Measurements from ENCODE around the gene POLR2A.
A peak's percentile ranks its signal among the peaks of the same experiment; 100 is the strongest.
"Not testable (repeated sequence)": the region's sequence is repeated elsewhere in the genome, so short reads cannot be mapped to it uniquely, and the experiment has no call there.

POLR2A gene

DNA sequence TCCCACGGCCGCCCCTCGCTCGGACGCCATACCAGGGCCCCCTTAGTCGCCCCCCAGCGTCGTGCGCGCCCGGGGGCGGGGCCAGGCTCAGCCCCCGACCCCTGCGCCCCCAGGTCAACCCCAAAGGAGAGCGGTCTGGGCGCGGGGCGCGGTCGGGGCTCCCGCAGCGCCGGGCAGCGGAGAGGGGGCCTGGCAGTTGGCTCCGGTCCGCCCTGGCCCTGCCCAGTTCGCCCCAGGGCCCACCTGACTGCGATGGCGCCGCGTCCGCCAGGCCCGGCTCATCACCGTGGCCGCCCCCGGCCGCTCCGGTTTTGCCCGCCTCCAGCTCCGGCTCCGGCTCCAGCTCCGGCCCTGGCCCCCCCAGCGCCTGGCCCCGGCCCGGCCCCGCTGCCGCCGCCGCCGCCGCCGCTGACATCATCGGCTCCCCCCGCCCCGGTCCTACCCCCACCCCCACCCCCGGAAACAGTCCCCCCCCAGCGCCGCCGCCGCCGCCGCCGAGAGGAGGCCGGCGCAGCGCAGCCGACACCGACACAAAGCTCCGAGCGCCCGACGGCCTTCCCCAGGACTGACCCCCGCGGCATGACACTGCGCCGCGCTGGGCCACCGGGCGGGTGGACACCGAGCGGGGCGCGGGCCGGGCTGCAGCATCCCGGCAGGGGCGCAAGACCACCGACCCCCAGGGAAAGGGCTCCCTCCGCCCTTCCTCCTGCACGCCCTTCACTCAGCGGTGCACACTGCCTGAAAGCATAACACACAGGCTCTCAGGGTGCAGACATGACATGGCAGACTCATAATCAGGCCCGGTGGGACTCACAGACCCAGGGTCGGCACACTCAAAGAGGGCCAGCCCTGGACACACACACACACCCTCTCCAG lies 4.7 kb upstream of the POLR2A start, which contains the start of gene ZBTB4:
TSS of gene ZBTB4 (minus strand) at position 419 of the 876 bp plus-strand sequence. CDS start 12,830 bp downstream, outside the sequence.
- peak; percentile 63 for DNase-seq

DNA sequence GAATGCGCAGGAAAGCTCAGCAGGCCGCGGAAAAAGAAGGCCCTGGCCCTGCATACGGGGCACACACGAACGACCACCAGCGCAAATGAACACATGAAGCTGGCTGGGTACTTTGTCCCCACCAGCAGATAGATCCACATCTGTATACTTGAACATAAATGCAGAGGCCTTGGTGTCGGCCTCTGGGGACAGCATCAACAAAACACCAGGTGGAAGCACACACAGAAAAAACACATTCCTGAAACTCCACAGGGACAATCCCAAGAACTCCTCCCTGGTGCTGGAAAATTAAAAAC lies 4.1 kb upstream of the POLR2A start:
- no peak for DNase-seq

DNA sequence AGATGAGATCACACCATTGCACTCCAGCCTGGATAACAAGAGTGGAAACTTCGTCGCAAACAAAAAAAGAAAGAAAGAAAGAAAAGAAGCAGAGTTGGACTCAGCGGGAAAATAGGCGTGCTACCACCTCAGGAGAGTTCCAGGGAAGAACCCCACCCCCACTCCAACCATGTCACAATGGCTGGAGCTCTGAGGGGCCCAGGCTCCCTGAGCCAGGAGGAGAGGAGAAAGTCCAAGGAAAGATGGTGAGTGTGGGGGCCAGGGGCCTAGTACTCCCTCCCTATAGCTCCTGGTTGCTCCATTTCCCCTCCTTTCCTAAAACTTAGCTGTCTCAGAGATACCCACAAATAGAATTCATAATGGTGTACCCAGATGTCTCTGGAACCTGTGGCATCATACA lies 2.9 kb upstream of the POLR2A start, which contains the start of gene SLC35G6:
TSS of gene SLC35G6 (plus strand) at position 172 of the 400 bp plus-strand sequence. CDS start at position 243, 71 bp downstream.
- not testable (repeated sequence) for DNase-seq

DNA sequence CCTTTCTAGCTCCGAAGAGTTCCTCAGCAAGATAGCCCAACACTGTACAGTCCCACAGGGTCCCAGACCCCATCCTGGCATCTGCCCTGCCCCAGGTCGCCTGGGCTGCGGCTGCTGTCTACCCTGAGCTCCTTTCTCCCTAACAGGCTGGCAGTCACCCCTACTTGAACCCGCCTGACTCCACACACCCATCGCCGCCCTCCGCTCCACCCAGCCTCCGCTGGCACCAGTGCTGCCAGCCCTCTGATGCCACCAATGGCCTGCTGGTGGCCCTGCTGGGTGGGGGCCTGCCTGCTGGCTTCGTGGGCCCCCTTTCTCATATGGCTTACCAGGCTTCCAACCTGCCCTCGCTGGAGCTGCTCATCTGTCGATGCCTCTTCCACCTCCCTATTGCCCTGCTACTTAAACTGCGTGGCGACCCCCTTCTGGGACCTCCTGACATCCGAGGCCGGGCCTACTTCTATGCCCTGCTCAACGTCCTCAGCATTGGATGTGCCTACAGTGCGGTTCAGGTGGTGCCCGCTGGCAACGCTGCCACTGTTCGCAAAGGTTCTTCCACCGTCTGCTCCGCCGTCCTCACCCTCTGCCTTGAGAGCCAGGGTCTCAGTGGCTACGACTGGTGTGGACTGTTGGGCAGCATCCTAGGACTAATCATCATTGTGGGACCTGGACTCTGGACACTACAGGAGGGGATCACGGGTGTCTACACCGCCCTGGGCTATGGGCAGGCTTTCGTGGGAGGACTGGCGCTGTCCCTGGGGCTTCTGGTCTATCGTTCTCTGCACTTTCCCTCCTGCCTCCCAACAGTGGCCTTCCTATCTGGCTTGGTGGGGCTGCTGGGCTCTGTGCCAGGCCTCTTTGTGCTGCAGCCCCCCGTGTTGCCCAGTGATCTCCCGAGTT lies 2.1 kb upstream of the POLR2A start:
- DNase-seq, result not testable (repeated sequence)

DNA sequence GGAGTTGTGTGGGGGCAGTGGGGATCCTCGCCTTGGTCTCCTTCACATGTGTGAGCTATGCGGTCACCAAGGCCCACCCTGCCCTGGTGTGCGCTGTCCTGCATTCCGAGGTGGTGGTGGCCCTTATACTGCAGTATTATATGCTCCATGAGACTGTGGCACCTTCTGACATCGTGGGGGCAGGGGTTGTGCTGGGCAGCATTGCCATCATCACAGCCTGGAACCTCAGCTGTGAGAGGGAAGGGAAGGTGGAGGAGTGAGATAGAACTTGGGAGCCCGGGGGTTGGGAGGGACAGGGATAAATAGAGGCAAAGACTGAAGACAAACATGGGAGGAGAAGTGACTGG lies 1.5 kb upstream of the POLR2A start:
- not testable (repeated sequence) for DNase-seq

DNA sequence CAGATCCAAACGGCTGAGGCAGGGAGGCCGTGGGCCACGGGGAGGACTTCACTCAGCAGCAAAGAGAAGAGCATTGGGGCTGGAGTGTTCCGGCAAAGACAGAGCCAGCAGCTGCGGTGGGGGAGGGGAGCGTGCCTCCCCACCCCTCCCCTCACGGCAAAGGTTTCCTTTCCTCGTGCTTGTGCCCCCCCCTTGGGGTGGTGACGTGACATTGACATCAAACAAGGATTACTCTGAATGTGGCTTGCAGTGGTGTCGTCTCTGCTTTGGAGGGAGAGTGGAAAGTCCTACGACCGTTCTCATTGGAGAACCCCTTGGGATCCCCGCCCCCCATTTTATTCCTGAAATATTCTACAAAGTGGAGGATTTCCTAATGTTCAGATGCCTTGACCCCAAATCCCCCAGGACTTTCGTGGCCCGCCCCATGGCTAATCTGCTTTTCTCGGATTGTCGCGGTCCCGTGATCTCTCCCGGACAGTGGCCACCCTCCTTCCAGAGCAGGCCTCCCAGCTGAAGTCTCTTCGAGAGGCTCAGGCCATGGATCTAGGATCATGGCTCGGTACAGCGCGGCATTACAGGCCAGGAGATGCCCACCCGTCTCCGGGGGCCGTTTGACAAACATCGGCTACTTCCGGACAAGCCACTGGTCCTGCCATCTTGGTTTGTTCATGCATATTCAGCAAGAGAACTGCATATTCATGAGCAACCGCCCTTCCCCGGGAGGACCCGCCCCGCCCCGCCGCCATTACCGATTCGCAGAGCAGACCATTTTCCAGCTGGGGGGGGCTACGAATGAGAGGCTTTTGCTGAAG lies 705 bp upstream of the POLR2A start:
- DNase-seq, result peak; percentile 92

GRCh38 chr17:7484919-7485377 lies 782 bp downstream of the POLR2A start:
- no peak for DNase-seq

GRCh38 chr17:7486181-7486580 lies 2.0 kb downstream of the POLR2A start:
- no peak for DNase-seq

GRCh38 chr17:7490144-7490543 lies 6.0 kb downstream of the POLR2A start:
- DNase-seq, result no peak

DNA sequence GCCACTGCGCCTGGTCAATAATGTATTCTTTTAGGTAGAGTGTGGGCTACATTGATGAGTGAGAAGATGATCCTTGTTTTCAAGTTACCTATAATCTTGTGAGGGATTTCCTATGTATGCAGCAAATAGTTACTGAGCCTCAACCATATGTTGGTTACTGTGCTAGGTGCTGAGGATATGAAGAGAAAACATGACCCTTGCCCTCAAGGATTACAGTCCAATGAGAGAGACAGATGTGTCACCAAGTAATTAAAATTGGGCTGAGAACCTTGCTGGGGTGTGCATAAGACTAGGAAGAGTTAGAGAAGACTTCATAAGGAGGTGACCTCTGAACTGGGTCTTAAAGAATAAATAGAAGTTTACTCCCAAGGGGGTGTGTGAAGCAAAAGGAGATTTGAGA lies 7.4 kb downstream of the POLR2A start:
- no peak for DNase-seq

DNA sequence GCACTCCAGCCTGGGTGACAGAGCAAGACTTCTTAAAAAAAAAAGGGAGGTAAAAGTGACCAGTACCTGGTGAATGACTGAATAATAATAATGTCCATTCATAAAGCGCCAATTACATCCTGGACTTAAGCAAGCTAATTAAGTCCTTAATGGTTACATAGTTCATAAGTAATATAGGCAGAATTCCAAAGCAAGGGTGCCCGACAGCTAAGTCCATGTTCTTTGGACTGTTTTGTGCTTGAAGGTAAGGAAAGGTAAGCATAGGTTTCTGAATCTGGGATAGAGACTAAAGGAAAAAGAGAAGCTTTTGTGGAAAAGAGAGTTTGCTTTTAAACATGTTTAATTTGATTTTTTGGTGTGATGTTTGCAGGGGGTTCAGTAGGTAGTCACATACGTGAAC lies 9.8 kb downstream of the POLR2A start:
- DNase-seq, result no peak

DNA sequence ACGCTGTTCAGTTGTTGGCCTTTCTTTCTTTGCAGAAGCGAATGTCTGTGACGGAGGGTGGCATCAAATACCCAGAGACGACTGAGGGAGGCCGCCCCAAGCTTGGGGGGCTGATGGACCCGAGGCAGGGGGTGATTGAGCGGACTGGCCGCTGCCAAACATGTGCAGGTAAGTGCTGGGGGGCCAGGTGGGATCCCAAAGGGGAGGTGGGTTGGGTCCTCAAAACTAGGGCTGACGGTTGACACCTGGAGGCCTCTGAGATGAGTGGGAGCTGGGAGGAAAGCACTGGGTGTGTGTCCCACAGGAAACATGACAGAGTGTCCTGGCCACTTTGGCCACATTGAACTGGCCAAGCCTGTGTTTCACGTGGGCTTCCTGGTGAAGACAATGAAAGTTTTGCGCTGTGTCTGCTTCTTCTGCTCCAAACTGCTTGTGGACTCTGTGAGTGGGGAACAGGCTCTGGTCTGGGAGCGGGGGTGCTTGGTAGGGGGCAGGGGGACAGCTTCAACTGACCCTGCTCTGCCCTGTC lies 11.8 kb downstream of the POLR2A start:
- DNase-seq, result no peak

GRCh38 chr17:7496470-7497183 lies 12.5 kb downstream of the POLR2A start:
- no peak for DNase-seq

DNA sequence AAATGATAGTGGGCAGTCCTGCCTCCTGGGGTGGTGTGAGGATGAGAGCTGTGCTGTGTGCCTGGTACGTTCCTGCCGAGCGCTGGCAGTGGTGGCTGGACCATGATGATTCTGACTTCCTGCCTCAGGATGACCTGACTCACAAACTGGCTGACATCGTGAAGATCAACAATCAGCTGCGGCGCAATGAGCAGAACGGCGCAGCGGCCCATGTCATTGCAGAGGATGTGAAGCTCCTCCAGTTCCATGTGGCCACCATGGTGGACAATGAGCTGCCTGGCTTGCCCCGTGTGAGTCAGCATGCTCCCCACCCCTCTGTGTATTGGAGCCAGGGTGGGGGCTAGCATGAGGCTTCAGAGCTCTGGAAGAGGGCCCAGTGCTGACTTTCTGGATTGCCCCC lies 13.1 kb downstream of the POLR2A start:
- DNase-seq, result no peak

GRCh38 chr17:7497636-7498035 lies 13.5 kb downstream of the POLR2A start:
- no peak for DNase-seq

- no peak for DNase-seq
These were observed 15.0 kb downstream of the POLR2A start for GRCh38 chr17:7499161-7499560.

DNA sequence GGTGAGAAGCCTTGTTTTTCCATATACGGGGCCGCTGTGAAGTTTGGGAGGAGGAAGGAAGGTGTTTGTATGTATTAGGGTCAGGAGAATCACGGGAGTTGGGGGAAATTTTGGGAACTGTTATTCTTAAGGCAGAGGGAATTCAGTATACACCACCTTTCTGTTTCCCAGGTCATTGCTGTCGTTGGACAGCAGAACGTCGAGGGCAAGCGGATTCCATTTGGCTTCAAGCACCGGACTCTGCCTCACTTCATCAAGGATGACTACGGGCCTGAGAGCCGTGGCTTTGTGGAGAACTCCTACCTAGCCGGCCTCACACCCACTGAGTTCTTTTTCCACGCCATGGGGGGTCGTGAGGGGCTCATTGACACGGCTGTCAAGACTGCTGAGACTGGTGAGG lies 17.6 kb downstream of the POLR2A start:
- no peak for DNase-seq

GRCh38 chr17:7502171-7502847 lies 18.1 kb downstream of the POLR2A start:
- no peak for DNase-seq

DNA sequence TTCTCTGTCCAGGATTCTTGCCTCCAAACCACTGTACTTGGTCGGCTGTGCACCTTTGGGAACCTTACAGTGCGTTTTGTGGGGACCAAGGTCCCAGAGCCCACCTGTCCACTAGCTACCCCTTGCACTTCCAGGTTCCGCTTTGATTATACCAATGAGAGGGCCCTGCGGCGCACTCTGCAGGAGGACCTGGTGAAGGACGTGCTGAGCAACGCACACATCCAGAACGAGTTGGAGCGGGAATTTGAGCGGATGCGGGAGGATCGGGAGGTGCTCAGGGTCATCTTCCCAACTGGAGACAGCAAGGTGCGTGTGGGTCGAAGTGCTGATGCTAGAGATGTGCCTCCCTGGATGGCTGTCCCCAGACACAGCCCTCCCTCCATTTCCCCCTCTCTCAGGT lies 18.8 kb downstream of the POLR2A start:
- DNase-seq, result no peak

GRCh38 chr17:7503521-7503920 lies 19.4 kb downstream of the POLR2A start:
- no peak for DNase-seq

- DNase-seq, result no peak
These were observed 24.0 kb downstream of the POLR2A start for GRCh38 chr17:7508145-7508544.

All from activated effector memory CD4-positive, alpha-beta T cell treated with Interleukin-2 at 50 U/mL for 16 hours (primary cell).